Upper lobe of left lung (tissue), 6 donors: ENCODE data around the gene TPPP. TPM values are rescaled to one million over a fixed set of nuclear protein-coding genes. Genes with fewer than 3 reads are reported as not detected.

ENCODE experiments used
- ATAC-seq, 2 donors: fragments of 200-7000 bp; cut with Tn5 transposase; one replicate each; pipeline ENCODE4 v1.9.1; 2022; ENCODE audit warnings: mild to moderate bottlenecking in 2 of 2, moderate library complexity in 2 of 2; ENCODE audit not compliant: low FRiP score in 2 of 2
- DNase-seq, 2 donors: peaks; one replicate each; pipeline ENCODE4 v3.0.0-alpha.2; 2019 to 2020
- H3K27ac ChIP-seq, 4 donors: fragments of 200-600 bp; sonication (generic); one replicate each; pipeline ENCODE4 v1.5.1; 2016 to 2019
- H3K27me3 ChIP-seq, 4 donors: fragments of 200-600 bp; sonication (generic); one replicate each; pipeline ENCODE4 v1.5.1; 2017 to 2019
- H3K36me3 ChIP-seq, 4 donors: fragments of 200-600 bp; sonication (generic); one replicate each; pipeline ENCODE4 v1.5.1; 2016 to 2019
- H3K4me1 ChIP-seq, 4 donors: fragments of 200-600 bp; sonication (generic); one replicate each; pipeline ENCODE4 v1.5.1; 2018 to 2019
- H3K4me3 ChIP-seq, 4 donors: fragments of 200-600 bp; sonication (generic); one replicate each; pipeline ENCODE4 v1.5.1; 2017 to 2019; ENCODE audit warnings: mild to moderate bottlenecking in 2 of 4, moderate library complexity in 1 of 4
- H3K9me3 ChIP-seq, 4 donors: fragments of 200-600 bp; sonication (generic); one replicate each; pipeline ENCODE4 v1.5.1; 2018 to 2019
- CTCF ChIP-seq, 6 experiments: fragments of 450-650 bp in 4 of 6; fragments of 200-600 bp in 2 of 6; sonication (generic) in 2 of 6; IDR thresholded peaks; one replicate each; pipeline ENCODE4 v1.5.1; 2016 to 2019; ENCODE audit warnings: antibody characterized with exemption in 6 of 6
- EP300 ChIP-seq, 4 donors: sonication (generic); formaldehyde crosslinking; IDR thresholded peaks; one replicate each; pipeline ENCODE4 v1.5.1; 2017; ENCODE audit warnings: antibody characterized with exemption in 4 of 4, control low read depth in 2 of 4
- POLR2A ChIP-seq, 4 donors: fragments of 450-650 bp; IDR thresholded peaks; one replicate each; pipeline ENCODE4 v1.5.1; 2016 to 2017; ENCODE audit warnings: antibody characterized with exemption in 4 of 4, mild to moderate bottlenecking in 2 of 4
- POLR2AphosphoS5 ChIP-seq, 2 donors: sonication (generic); formaldehyde crosslinking; IDR thresholded peaks; one replicate each; pipeline ENCODE4 v1.5.1; 2017; ENCODE audit warnings: antibody characterized with exemption in 2 of 2
- WGBS, 2 donors: methylation state at CpG; one replicate each; pipeline ENCODE4 v1.1.5; 2017 to 2018; 5-methylcytosine and 5-hydroxymethylcytosine counted together
- total RNA-seq, 6 donors: library from RNA; depleted of rRNA in 4 of 6; stranded (reverse); fragments of >200 nt in 4 of 6; gene quantifications; one replicate each; pipeline versions ENCODE4 v1.1.0 to v1.2.1, GENCODE V29; 2016 to 2021
- donor health status: DM: no; HTN: no; CAD: no; lungs with moderate emphysema.
- donor health status: DM: no; HTN: yes; CAD: no; lungs with severe emphysema.

TPPP gene
- total RNA-seq, 6 donors from 2014 or later, result 14.3 to 42.7 (median 19.1) TPM

GRCh38 chr5:617896-618295 is 75.3 kb downstream of the TPPP start:
- no peak overlapping the region for H3K4me3 ChIP-seq
- no peaks in the 10 kb centered on the region for H3K27me3 ChIP-seq
- no peak overlapping the region for H3K27ac ChIP-seq
- TF ChIP-seq POLR2A (IDR thresholded peaks at IDR 0.05), result no peak
- TF ChIP-seq EP300 (IDR thresholded peaks at IDR 0.05), result no peak
- TF ChIP-seq POLR2AphosphoS5 (IDR thresholded peaks at IDR 0.05), result no peak
- TF ChIP-seq CTCF (IDR thresholded peaks at IDR 0.05), result no peak
- peak in 1 of 2 donors; percentile 10 for DNase-seq
- peaks cover 12 to 35% (median 25%) of the 10 kb centered on the region in 4 donors for H3K36me3 ChIP-seq
- ATAC-seq, result no peak
- no peaks in the 10 kb centered on the region for H3K9me3 ChIP-seq
- peaks cover 3 to 13% (median 6%) of the 10 kb centered on the region in 4 donors for H3K4me1 ChIP-seq
- WGBS, 2 donors, result 96% methylated on average over 12 of the region's 12 CpGs

- H3K27me3 ChIP-seq, result no peaks in the 10 kb centered on the region
- TF ChIP-seq POLR2A (IDR thresholded peaks at IDR 0.05), result no peak
- no peak for TF ChIP-seq EP300 (IDR thresholded peaks at IDR 0.05)
- no peak for TF ChIP-seq POLR2AphosphoS5 (IDR thresholded peaks at IDR 0.05)
- no peak for TF ChIP-seq CTCF (IDR thresholded peaks at IDR 0.05)
- no peak overlapping the region for H3K4me3 ChIP-seq
- peaks cover 12 to 26% (median 22%) of the 10 kb centered on the region in 4 donors for H3K36me3 ChIP-seq
- ATAC-seq (no peak), DNase-seq (peak; percentile 17 to 41)
- H3K27ac ChIP-seq, result no peak overlapping the region
- H3K9me3 ChIP-seq, result no peaks in the 10 kb centered on the region
- H3K4me1 ChIP-seq, result peaks cover 5 to 19% (median 11%) of the 10 kb centered on the region in 4 donors
- WGBS, 2 donors, result 87 to 90% methylated on average over 13 of the region's 13 CpGs
These were observed 76.6 kb downstream of the TPPP start for GRCh38 chr5:616484-617039.

GRCh38 chr5:612498-613424 is 80.4 kb downstream of the TPPP start:
- peak in 1 of 2 donors; percentile 38 for ATAC-seq

More at GRCh38 chr5:612498-613424, 80.4 kb downstream of the TPPP start:
- Histone ChIP-seq H3K27me3 (no peaks in the 10 kb centered on the region), H3K4me3 (peak overlapping the region; percentile 20 to 95 (median 92)), H3K27ac (peak overlapping the region in 3 of 4 donors; percentile 50 to 70 (median 57)), H3K4me1 (peaks cover 9 to 24% (median 15%) of the 10 kb centered on the region in 4 donors), H3K9me3 (no peaks in the 10 kb centered on the region), H3K36me3 (no peaks in the 10 kb centered on the region)
- WGBS, 2 donors, result 33 to 40% methylated on average over 14 to 20 of the region's 49 CpGs
- TF ChIP-seq POLR2A (IDR thresholded peaks at IDR 0.05) (no peak), EP300 (IDR thresholded peaks at IDR 0.05) (no peak), CTCF (IDR thresholded peaks at IDR 0.05) (no peak), POLR2AphosphoS5 (IDR thresholded peaks at IDR 0.05) (no peak)
- DNase-seq, result peak in 1 of 2 donors; percentile 37
